ENCODE measurements around the gene POLR2A.

DNA sequence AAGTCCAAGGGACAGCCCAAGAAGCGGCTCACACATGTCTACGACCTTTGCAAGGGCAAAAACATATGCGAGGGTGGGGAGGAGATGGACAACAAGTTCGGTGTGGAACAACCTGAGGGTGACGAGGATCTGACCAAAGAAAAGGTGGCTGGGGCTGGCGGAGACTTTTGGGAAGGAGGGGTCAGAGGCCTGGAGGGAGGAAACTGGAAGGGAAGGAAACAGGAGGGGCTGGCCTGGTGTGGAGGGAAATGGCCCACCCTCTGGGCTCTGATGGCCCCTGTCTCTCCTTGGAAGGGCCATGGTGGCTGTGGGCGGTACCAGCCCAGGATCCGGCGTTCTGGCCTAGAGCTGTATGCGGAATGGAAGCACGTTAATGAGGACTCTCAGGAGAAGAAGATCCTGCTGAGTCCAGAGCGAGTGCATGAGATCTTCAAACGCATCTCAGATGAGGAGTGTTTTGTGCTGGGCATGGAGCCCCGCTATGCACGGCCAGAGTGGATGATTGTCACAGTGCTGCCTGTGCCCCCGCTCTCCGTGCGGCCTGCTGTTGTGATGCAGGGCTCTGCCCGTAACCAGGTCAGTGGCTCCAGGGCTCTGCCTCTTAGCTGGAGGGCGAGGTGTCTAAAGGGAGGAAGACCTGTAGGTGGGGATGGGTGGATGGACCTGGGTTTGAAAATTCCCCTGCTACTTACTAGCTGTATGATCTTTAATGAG, 12.5 kb downstream of the POLR2A start:
- no peak for TF ChIP-seq CTCF (IDR thresholded peaks at IDR 0.05)
- TF ChIP-seq POLR2A (IDR thresholded peaks at IDR 0.05), result no peak

All from body of pancreas (tissue), 4 donors.